LHCN-M2 (cell line): ENCODE data around the gene A1BG. TPM values are rescaled to one million over a fixed set of nuclear protein-coding genes. Genes with fewer than 3 reads are reported as not detected.

Experiments
- DNase-seq: peaks from one replicate; pipeline ENCODE4 v3.0.0-alpha.2; 2012; ENCODE audit warnings: low read depth
- polyA plus RNA-seq: library from polyadenylated mRNA; unstranded; fragments of >200 nt; gene quantifications from one replicate; pipeline ENCODE4 v1.2.1, GENCODE V29; 2012; ENCODE audit warnings: missing spikeins
- total RNA-seq: library from RNA; depleted of rRNA; stranded (reverse); fragments of >200 nt; gene quantifications from 2 replicates; pipeline ENCODE4 v1.2.3, GENCODE V29; 2014; rRNA removed

Gene A1BG, protein sequence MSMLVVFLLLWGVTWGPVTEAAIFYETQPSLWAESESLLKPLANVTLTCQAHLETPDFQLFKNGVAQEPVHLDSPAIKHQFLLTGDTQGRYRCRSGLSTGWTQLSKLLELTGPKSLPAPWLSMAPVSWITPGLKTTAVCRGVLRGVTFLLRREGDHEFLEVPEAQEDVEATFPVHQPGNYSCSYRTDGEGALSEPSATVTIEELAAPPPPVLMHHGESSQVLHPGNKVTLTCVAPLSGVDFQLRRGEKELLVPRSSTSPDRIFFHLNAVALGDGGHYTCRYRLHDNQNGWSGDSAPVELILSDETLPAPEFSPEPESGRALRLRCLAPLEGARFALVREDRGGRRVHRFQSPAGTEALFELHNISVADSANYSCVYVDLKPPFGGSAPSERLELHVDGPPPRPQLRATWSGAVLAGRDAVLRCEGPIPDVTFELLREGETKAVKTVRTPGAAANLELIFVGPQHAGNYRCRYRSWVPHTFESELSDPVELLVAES
- 27.7 and 62.6 TPM in 2 replicates for total RNA-seq
- polyA plus RNA-seq, result 37.6 TPM

DNA sequence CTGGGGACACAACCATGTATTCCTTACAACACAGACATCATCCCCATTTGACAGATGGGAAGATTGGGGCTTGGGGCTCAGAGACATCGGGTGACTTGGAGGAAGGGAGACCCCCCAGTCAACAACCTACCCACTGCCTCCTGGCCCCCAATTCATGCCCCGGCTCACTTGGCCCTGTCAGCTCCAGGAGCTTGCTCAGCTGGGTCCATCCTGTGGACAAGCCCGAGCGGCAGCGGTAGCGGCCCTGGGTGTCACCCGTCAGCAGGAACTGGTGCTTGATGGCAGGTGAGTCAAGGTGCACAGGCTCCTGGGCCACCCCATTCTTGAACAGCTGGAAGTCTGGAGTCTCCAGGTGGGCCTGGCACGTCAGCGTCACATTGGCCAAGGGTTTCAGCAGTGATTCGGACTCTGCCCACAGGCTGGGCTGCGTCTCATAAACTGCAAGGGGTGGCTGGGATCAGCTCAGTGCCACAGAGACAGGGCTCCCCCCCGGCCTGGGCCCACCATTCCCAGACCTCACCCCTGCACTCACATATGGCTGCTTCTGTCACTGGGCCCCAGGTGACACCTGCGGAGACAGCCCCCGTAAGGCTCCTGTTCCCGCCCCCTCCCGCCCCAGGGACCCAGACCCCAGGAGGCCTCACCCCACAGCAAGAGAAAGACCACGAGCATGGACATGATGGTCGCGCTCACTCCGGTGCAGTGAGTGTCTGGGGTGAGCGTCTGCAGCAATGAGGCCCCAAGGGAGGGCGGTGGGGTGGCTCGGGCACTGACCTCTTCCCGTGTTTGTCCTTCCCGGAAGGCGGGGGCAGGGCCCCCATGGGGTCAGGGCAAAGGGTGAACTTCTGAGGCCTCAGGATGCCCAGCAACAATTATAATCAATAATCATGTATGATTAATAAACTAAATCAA is at the start of gene A1BG:
A1BG (minus strand) TSS at position 733 of the 912 bp plus-strand sequence; CDS start at position 678, 55 bp downstream.
- DNase-seq, result no peak

DNA sequence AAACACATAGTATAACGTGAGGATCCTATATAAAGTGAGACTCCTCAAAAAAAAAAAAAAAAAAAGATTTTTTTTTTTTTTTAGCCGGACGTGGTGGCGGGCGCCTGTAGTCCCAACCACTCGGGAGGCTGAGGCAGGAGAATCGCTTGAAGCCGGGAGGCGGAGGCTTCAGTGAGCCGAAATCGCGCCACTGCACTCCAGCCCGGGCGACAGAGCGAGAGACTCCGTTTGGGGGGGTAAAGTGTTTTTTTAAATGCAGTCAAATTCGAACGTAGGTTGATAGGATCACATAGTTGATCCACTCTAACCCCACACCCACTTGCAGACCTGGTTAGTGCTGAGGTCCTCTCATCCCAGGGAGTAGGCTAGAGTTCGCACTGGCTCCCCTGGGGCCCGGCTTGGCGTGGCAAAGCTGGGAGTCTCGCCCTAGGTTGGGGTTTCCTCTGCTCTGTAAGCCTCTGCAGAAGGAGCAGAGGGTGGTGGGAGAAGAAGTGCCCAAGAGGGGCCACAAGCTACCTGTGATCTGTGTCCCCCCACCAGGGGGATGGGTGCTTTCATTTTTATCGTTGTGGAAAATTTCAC is 48.6 kb upstream of the A1BG start:
- no peak for DNase-seq

DNA sequence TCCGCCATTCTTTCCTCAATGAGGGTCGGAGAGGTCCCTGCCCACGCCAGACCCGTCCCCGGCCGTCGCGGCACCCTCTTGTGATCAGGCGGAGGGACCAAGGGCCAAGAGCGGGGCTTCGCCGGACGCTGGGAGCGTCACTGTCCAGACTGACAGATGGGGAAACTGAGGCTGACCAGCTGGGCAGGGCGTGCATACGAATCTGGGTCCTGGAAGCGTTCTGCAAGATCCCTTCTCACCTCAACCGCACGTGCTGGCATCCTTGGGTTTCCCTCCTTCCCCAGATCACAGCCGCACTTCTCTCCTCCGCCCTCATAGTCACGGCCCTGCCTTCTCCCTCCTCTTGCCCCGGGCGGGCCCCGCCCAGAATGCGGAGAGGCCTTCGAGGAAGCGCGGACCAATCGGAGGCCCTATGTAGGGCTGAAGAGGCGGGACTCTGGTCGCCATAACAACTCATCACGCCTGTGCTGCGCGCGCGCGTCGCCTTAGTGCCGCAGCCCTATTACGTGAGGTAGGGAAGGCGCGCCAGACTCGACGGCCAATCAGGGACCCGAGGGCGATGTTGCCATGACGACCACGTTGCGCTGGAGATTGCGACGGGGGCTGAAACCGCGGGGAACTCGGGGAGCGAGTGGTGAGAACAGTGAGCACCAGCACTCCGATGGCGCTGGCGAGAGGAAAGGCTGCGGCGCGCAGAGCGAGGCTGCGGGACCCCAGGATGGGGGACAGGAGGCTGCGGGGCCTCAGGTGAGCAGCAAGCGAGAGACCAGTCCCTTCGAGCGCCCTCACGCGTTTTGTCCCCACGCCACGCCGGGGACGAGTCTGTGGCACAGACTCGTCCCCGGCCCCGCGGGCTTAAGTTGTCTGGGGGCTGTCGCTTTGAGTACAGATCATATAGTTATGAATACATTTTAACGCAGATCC is 47.9 kb upstream of the A1BG start:
- peak; percentile 98 for DNase-seq

DNA sequence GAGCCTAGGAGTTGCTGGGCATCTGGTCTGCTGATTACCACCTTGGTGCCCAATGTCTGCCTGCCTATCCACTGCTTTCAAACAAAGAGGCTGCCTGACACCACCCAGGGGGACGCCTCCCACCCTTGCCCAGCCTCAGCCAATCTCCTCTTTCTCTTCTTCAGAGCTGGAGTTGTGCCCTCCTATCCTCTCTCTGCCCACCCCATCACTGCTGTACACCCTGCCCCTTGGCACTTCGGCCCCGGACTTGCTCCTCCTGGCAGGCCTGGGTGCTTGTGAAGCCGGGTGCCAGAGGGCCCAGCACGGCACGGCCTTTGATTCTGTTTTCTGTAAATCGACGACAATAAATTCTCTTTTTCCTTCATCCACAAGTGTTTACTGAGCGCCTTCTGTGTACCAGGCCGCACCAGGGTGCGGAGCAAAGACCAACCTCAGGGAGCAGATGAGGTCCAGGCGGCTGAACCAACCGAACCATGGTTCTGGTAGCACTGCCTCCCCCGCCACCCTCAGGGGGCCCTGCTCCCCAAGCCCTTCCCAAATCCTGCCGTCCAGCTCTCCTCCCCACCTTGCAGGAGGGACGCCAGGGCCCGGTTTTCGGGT is 47.1 kb upstream of the A1BG start:
- no peak for DNase-seq

DNA sequence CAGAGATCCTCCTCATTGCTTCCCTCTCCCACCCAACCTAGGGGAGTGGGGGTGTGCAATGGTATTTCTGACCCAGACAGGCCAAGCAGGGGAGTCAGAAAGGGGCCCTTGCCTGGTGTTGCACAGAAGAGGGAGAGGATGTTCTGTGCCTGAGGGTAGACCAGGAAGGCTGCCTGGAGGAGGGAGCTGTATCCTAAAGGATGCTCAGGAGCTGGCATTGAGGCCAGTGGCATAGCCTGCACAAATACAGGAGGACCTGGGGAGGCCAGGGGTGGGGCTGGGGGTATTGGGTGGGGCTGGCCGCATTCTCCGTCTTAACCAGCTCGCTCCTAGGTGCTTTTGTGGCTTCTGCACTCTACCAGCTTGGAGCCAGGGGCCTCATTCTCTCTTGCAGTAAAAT is 46.6 kb upstream of the A1BG start:
- DNase-seq, result no peak

DNA sequence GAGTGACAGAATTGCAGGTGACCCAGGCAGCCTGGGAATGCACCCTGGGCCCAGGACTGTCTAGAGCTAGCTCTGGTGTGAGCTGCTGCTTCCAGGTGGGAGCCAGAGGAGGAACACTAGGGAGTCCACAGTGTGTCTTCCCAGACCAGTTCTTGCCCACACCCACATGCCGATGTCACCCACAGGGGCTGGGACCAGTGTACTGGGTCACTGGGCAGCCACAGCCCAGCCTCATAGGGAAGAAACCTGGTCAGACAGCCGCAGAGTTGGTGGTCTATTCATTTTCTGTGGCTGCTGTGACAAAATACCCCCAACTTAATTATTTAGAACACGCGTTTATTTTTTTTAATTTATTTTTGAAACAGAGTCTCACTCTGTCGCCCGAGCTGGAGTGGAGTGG is 45.3 kb upstream of the A1BG start:
- no peak for DNase-seq

DNA sequence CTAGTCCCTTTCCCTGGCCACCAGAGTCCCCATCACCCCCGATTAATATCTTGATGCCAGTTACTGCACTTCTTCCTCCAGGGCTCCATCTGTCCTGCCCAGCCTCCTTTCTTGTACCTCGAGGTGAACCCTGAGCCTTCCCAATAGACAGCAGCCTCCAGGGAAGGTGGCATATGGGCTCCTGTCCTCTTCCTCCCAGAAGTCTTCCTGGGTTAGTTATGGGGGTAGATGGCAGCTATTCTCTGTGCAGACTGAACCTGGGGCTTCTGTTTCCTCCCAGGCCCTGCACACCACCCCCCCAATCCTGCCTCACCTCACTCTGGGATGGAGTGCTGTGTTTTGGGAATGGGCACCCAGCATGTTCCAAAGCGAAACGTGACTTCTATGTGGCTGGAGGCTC is 44.8 kb upstream of the A1BG start:
- no peak for DNase-seq

DNA sequence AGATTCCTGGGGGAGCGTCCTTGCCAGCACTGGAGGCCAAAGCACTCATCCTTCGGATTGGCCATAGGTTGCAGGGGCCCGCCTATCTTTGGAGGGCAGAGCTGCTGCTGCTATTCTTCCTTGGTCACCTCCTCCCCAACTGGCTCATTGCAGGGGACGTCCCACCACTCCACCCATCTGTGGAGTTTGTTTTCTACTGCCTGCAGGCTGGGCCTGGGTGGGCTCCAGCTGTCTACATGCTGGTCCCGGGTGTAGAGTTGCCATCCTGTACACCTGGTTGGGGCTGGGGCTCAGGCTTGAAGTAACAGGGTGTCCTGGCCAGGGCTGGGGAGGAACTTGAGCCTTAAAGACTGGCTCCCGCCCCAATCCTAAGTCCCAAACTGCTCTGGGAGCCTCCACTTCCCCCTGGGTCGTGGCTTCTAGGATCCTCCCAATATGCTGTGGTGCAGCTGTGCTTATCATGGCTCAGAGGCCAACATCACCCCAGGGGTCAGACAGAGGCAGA is 44.3 kb upstream of the A1BG start:
- no peak for DNase-seq

DNA sequence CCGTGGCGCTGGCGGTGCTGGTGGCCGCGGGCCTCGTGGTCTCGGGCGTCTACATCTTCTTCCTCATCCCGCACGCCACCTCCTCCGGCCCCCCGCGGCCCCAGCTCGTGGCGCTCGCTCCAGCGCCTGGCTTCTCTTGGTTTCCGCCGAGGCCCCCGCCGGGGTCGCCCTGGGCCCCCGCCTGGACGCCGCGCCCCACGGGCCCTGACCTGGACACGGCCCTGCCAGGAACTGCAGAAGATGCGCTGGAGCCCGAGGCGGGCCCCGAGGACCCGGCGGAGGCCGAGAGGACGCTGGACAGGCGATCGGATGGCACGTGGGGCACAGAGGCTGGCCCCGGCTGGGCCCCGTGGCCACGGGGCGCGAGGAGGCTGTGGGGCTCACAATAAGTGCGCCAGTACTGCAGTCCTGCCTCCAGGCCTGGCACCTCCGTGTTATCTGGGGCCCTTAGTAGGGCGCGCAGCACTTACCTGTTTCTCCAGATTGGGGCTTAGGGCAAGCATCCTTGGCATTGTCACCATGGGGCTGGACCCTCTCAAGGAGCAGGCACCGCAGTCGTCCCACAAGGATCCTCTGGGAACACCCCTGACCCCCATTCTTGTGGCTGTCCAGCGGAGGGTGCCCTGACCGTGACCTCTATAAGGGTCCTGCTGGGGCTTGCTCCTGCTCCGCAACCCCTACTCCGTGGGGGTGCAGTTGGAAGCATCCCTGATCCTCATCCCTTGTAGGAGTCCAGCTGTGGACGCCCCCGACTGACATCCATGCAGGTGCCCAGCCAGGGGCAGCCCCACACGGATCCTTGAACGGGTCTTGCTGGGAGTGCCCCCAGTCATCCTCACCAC is 43.6 kb upstream of the A1BG start:
- DNase-seq, result no peak

DNA sequence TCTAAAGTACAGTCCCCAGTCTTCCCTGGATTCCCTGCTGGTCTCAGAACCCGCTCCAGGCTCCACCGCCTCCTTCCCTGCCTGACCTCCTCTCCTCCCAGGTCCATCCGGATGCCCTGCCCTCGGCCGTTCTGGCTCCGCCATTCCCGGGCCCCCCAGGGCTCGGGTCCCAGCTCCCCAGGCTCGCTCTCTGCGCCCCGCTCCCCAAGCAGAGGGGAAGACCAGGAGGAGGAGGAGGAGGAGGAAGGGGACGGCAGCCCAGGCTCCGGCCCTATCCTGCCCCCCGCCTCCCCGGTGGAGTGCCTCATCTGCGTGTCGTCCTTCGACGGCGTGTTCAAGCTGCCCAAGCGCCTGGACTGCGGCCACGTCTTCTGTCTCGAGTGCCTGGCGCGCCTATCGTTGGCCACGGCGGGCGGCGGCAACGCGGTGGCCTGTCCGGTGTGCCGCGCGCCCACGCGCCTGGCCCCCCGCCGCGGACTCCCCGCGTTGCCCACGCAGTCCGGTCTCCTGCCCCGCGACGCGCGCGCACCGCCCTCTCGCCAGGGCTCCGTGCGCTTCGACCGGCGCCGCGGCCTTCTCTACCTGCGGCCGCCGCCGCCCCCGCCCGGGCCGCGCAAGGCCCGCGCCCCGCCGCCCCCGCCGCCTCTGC is 42.8 kb upstream of the A1BG start:
- DNase-seq, result no peak

DNA sequence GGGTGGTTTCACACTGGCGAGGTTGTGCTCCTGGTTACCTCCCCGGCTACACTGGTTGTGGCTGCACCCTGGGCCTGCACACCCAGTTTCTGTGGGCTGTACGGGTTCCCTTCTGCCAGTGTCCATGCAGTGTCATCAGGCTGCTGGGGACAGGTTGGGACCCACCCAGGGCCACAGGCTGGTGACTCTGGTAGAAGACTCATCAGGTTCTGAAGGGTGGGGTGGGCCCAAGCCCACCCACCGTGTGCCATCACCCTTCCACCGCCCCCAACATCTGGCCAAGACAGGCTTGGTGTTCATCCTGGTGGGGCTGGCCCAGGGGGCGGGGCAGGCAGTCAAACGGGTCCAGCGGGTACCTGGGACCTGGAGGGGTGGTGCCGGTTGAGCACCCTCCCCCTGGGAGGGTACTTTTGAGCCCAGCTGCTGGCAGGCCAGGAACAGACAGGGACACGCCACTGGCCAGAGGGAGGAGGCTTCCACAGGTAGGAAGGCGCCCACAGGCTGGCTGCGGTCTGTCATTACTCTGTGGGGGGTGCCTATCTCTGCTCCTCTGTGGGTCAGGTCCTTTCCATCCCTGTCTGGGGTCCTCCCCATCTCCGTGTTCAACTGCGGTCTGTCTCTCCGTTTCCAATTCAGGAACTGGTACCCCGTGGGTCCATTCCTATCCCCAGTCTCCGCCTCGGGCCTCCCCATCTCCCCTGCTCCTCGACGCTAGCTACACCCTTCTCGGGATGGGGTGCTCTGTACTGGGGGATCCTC is 42.1 kb upstream of the A1BG start, which contains the start of gene RNF225:
RNF225 (plus strand) TSS at position 437 of the 759 bp plus-strand sequence. CDS start 434 bp downstream, outside the sequence.
- no peak for DNase-seq

DNA sequence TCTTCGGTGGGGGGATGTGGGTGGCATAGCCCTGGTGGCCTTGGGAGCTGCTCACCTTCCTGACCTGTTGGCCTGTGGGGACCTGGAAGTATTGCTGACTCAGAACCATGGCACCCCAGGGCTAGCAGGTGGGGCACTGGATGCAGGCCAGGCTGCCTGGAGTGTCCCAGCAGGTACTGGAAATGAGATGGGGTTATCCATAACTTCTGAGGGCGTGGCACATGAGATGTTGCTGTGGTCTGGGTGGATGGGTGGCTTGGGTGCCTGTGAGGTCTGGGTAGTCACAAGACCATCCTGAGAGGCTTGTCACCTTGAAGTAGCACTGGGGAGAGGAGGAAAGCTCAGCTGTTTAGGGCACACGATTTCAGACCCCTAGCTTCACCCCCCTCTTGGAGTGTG is 41.5 kb upstream of the A1BG start:
- DNase-seq, result no peak

DNA sequence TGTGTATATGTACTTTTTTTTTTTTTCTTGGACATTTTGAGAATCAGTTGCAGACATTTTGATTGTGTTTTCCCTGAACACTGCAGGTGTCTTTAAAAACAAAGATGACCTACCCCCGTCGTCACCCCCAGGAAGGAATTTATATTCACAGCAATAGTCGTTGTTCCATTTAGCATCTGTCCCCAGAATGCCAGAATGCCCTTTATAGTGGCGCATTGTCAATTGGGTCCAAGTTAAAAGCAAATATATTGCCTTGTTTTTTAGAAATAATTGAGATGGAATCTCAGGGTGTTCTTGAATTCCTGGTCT is 40.4 kb upstream of the A1BG start:
- no peak for DNase-seq

DNA sequence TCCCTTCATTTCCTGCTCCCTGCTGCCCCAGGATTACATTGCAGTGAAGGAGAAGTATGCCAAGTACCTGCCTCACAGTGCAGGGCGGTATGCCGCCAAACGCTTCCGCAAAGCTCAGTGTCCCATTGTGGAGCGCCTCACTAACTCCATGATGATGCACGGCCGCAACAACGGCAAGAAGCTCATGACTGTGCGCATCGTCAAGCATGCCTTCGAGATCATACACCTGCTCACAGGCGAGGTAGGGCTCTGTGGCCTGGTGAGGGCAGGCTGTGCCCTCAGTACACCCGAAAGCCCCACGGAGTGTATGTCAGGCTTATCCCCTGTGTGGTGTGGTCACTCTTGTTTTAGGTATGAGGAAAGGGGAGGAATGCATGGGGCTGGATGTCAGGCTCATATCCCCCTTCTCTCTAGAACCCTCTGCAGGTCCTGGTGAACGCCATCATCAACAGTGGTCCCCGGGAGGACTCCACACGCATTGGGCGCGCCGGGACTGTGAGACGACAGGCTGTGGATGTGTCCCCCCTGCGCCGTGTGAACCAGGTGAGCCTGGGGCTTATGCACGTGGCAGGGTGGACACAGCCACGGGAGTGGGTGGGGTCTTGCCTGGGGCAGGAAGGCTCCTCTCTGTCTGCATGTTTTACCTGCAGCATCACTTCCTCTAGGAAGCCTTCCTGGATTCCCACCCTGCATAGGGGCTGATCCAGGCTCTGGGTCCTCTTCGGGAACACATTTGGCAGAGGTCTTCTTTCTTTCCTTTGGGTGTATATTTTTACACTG is 39.8 kb upstream of the A1BG start:
- DNase-seq, result no peak

DNA sequence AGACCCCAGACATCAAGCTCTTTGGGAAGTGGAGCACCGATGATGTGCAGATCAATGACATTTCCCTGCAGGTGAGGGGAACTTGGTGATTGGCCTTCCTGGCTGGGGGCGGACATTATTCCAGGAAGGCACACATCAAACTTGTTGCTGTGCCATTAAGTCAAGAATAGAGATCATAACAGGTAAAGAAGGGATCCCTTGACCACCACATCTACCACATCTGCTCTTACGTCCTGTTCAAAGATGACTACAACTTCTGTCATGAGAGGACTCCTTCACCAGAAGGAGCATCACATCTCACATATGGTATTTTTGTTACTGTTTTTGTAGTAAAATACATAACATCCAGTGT is 34.9 kb upstream of the A1BG start:
- no peak for DNase-seq

DNA sequence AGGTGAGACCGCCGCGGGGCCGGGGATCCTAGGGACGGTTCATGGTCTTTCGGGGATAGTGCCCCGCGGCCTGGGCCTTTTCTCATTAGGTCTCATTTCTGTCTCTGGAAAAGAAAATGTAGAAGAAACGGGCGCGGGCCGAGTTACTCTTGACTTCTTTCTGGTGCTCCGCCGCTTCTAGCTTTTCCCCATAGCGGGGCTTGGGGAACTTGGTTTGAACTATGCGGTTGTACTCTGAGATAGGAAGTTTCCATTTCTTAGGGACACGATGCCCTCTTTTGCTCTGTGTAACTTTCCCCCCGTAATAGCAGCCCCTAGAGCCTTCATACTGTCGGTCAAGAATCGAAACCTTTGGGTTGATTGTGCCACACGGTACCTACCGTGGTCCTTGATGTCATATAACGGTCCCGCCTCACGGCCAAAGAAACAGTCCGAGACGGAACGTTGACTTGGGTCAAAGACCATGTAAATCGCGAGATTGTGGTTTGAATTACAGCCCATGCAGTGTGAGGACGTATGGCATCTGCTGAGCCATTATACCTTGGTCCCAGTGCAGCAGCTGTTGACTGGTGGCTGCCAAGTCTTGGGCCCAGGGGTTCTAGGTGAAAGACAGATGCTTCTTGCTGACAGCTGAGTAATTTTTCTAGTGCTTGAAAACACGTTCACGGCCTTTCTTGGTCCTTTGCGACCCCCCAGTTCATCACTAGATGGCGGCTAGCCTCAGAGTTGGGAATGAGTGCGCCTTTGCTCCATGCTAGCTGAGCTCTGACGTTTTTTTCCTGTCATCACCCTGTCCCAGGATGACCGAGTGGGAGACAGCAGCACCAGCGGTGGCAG is 34.3 kb upstream of the A1BG start:
- peak; percentile 55 for DNase-seq
